GM12878 (cell line): ENCODE results near the gene GJC1.
"Not testable (repeated sequence)": the region's sequence is repeated elsewhere in the genome, so short reads cannot be mapped to it uniquely, and the experiment has no call there.

Source experiments
- POLR2AphosphoS5 ChIP-seq: IDR thresholded peaks from 2 replicates; pipeline ENCODE4 v1.6.1; 2011; ENCODE audit warnings: mild to moderate bottlenecking, low read length, inconsistent platforms
- TF ChIP-seq, protein P1 (sequence below), 3 experiments: IDR thresholded peaks in 2 of 3; conservative IDR thresholded peaks in 1 of 3; 2 replicates each; pipeline ENCODE4 v1.5.1; 2011; ENCODE audit warnings: low read depth in 3 of 3, low read length in 3 of 3, mild to moderate bottlenecking in 3 of 3, control low read depth in 2 of 3, moderate library complexity in 2 of 3, inconsistent platforms in 1 of 3, mixed read lengths in 1 of 3; ENCODE audit not compliant: control insufficient read depth in 2 of 3, insufficient read depth in 1 of 3; ENCODE audit errors: extremely low read depth in 1 of 3

- TF ChIP-seq, protein P1, sequence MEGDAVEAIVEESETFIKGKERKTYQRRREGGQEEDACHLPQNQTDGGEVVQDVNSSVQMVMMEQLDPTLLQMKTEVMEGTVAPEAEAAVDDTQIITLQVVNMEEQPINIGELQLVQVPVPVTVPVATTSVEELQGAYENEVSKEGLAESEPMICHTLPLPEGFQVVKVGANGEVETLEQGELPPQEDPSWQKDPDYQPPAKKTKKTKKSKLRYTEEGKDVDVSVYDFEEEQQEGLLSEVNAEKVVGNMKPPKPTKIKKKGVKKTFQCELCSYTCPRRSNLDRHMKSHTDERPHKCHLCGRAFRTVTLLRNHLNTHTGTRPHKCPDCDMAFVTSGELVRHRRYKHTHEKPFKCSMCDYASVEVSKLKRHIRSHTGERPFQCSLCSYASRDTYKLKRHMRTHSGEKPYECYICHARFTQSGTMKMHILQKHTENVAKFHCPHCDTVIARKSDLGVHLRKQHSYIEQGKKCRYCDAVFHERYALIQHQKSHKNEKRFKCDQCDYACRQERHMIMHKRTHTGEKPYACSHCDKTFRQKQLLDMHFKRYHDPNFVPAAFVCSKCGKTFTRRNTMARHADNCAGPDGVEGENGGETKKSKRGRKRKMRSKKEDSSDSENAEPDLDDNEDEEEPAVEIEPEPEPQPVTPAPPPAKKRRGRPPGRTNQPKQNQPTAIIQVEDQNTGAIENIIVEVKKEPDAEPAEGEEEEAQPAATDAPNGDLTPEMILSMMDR (IDR thresholded peaks at IDR 0.05 in 2 of 3, conservative IDR thresholded peaks at IDR 0.05 in 1 of 3; ENCODE audit: control insufficient read depth in 2 of 3, extremely low read depth in 1 of 3, insufficient read depth in 1 of 3, low read depth in 3 of 3, low read length in 3 of 3), result not testable (repeated sequence)
- not testable (repeated sequence) for TF ChIP-seq POLR2AphosphoS5
Measured at GRCh38 chr17:44755180-44755579, 74.9 kb downstream of the GJC1 start.
